Measurements from ENCODE around the gene PACS2. TPM values are rescaled to one million over a fixed set of nuclear protein-coding genes. Genes with fewer than 3 reads are reported as not detected.
"Not testable (repeated sequence)": the region's sequence is repeated elsewhere in the genome, so short reads cannot be mapped to it uniquely, and the experiment has no call there.

PACS2 gene
- polyA plus RNA-seq, 1 donor from 2014 or later: 3.8 TPM

DNA sequence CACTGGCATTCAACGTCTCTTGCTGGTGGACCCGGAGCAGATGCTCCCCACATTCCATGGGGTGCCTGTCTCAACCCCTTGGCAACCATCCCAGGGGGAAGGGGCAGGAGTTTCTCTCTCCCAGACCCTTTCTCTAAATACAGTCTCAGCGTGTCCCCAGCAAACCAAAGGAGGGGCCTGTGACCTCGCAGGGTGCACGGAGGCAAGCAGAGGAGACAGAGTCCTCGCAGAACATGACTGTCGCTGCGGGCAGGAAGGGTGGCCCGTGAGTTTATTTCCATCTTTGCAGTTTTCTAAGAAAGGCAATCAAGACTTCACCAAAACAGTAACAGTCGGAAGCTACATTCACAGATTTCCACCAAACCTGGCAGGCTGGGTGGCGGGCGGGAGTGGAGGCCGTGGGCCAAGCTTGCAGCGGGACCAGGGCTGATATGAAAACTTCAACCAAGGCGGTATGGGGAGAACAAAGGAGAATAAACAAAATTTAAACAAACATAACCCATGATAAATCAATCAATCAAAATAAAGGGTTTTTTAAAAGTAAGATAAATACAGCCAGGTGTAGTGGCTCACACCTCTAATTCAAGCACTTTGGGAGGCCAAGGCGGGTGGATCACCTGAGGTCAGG is 32.3 kb upstream of the PACS2 start:
- Mint-ChIP-seq H3K36me3 (peaks cover 5% of the 10 kb centered on the region), H3K4me1 (peaks cover 9 to 17% (median 12%) of the 10 kb centered on the region in 3 donors), H3K9me3 (no peaks in the 10 kb centered on the region), H3K27me3 (no peaks in the 10 kb centered on the region), H3K27ac (no peak overlapping the region), H3K4me3 (no peak overlapping the region)

DNA sequence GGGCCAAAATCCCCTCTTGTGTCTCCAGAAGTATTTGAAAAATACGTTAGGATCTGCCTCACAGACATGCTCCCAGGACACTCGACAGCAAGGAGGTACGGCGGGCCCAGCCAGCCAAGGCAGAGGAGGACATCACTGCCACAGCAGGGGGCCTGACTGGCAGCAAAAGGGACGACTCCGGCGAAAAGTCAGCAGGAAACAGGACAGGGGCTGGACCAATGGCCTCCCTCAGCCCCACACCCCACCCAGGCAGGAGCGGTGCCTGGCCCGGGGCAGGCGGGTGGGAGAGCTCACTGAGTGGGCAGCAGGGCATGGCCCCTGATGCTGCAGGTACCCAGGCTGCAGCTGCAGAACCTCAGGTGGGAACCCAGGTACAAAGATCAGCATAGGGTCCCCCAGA is 31.5 kb upstream of the PACS2 start:
- Mint-ChIP-seq H3K36me3 (peaks cover 5% of the 10 kb centered on the region), H3K27ac (peak overlapping the region in 1 of 3 donors; percentile 31), H3K27me3 (no peaks in the 10 kb centered on the region), H3K9me3 (no peaks in the 10 kb centered on the region), H3K4me3 (no peak overlapping the region), H3K4me1 (peaks cover 9 to 17% (median 14%) of the 10 kb centered on the region in 3 donors)

DNA sequence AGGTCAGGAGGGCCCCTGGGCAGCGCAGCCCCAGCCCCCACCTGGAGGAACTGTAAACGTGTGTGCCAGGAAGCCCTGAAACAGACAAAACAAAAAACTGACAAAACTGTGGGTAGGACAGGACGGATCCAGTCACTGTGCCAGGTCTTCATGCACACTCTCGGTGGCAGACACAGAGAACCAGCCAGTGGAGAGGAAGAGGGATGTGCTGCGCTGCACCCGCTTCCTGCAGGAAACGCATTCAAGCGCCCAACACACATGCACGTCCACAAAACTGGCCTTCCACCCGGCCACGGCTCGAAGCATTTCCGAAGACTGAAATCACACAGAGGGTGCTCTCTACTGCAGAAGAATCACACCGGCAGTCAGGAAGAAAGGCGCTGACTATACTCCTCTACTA is 30.6 kb upstream of the PACS2 start:
- H3K4me1 Mint-ChIP-seq: peaks cover 9 to 17% (median 14%) of the 10 kb centered on the region in 3 donors
- no peaks in the 10 kb centered on the region for H3K27me3 Mint-ChIP-seq
- no peaks in the 10 kb centered on the region for H3K9me3 Mint-ChIP-seq
- H3K4me3 Mint-ChIP-seq: no peak overlapping the region
- H3K27ac Mint-ChIP-seq: no peak overlapping the region
- H3K36me3 Mint-ChIP-seq: peaks cover 5% of the 10 kb centered on the region

DNA sequence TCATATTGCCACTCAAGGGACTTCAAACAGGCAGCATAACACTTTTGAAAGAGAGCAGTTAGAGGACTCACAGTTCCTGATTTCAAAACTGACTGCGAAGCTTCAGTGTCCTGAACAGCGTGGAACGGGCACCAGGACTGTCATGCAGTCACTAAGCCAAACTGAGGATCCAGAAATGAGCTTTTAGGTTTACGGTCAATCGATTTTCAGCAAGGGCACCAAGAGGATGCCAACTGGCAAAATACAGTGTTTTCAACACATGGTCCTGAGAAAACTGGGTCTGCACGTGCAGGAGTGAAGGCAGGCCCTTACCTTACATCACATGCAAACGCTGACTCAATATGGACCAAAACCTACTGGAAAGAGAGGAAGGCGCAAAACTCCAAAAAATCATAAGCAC is 29.4 kb upstream of the PACS2 start:
- no peaks in the 10 kb centered on the region for H3K27me3 Mint-ChIP-seq
- H3K4me3 Mint-ChIP-seq: no peak overlapping the region
- peaks cover 9 to 15% (median 14%) of the 10 kb centered on the region in 3 donors for H3K4me1 Mint-ChIP-seq
- H3K9me3 Mint-ChIP-seq: no peaks in the 10 kb centered on the region
- H3K27ac Mint-ChIP-seq: peak overlapping the region in 1 of 3 donors; percentile 55
- peaks cover 3% of the 10 kb centered on the region for H3K36me3 Mint-ChIP-seq

DNA sequence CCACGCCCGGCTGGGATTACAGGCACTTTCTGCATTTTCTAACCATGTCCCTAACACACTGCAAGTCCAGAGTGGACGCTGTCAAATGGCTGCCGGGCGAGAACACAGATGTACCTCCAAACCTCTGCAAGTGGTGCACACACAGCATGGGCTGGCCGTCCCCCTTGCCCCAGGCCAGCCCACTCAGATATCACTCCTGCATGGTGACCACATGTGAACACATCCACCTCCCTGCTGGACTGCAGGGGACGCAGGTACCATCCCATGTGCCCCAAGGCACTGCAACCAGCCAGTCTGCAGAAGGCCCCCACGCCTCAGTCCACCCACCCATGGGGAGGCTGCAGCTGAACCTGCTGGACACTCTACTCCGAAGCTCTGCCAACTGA is 27.8 kb upstream of the PACS2 start:
- Mint-ChIP-seq H3K9me3 (no peaks in the 10 kb centered on the region), H3K36me3 (peaks cover 3% of the 10 kb centered on the region), H3K4me1 (peaks cover 7 to 18% (median 18%) of the 10 kb centered on the region in 3 donors), H3K4me3 (no peak overlapping the region), H3K27ac (no peak overlapping the region), H3K27me3 (no peaks in the 10 kb centered on the region)

DNA sequence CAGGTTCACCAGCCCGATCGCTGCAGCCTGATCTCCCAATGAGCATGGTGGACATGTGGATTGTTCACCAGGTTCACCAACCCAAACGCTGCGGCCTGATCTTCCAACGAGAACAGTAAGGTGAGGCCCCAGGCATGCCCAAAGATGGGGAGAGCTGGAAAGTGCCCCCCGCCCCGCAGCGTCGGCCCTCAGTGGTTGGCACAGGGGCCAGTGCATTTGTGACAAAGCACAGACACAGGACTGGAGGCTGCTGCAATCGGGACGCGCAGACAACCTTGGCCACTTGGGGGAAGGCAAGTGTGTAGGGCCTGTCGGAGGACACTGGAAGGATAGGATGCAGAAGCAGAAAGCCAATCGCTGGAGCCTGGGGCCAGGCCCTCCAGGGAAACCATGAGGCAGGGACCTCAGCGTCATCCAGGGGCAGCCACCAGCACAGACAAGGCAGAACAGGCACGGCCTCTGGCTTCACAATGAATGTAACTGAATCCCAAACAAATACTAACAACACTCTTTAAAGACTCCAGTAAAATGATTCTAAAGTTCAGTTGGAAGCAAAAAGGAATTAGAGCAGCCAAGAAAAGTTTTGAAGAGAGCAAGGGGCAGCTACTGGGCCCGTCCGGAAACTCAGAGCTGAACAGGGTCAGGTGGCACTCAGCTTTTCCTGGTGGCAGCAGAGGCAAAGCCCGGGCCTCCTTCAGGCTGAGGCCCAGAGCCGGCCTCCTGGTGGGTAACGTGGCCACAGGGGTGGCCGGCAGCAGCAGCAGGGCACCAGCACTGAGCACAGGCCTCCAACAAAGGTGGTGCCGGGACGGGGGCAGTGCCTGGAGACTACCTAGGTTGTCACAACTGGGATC is 27.1 kb upstream of the PACS2 start:
- H3K27me3 Mint-ChIP-seq: no peaks in the 10 kb centered on the region
- no peak overlapping the region for H3K27ac Mint-ChIP-seq
- peaks cover 0 to 15% (median 12%) of the 10 kb centered on the region in 3 donors for H3K4me1 Mint-ChIP-seq
- no peak overlapping the region for H3K4me3 Mint-ChIP-seq
- no peaks in the 10 kb centered on the region for H3K9me3 Mint-ChIP-seq
- H3K36me3 Mint-ChIP-seq: peaks cover 1% of the 10 kb centered on the region

DNA sequence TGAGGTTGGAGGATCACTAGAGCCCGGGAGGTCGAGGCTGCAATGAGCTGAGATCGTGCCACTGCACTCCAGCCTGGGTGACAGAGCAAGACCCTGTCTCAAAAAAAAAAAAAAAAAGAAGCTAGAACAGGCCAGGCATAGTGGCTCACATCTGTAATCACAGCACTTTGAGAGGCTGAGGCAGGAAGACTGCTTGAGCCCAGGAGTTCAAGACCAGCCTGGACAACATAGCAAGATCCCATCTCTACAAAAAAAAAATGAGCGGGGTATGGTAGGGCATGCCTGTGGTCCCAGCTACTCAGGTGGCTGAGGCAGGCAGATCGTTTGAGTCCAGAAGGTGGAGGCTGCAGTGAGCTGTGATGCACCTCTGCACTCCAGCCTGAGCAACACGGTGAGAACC is 25.6 kb upstream of the PACS2 start:
- H3K4me3 Mint-ChIP-seq, H3K27me3 Mint-ChIP-seq, H3K36me3 Mint-ChIP-seq, H3K27ac Mint-ChIP-seq, H3K9me3 Mint-ChIP-seq: not testable (repeated sequence)
- H3K4me1 Mint-ChIP-seq: peaks cover 0 to 17% (median 7%) of the 10 kb centered on the region in 3 donors

DNA sequence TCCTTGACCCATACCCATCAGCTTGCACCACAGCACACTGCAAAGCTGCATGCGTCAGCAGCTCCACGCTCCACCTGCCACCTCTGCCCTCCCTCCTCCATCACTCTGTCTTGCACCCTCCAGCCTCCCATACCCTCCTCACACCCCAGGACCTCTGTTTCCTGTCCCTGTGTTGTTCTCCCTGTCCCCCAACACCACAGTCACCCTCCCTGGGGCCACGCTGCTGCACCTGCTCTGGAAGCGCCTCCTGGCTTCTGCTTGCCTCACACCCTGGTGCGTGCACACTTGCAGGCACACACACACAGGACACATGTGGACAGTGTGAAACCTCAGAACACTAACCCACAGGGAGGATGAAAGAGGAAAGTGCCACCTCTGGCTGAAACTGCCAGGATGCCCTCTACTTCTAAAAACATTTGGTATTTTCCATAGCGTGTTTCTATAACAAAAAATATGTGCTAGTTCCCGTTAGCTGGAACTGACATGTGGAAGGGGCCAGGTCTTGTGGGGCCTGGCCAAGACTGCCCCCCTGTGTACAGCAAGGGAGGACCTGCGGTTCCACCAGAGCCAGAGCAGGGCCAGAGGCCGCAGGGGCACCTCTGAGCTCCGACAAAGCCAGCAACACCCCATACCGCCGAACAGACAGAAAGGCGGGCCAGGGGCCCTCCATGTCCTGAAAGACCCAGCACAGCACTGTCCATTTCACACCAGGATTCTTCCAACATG is 23.8 kb upstream of the PACS2 start:
- Mint-ChIP-seq H3K9me3 (no peaks in the 10 kb centered on the region), H3K36me3 (peaks cover 1% of the 10 kb centered on the region), H3K4me3 (peak overlapping the region in 2 of 4 donors; percentile 47 to 65), H3K4me1 (peaks cover 5 to 20% (median 11%) of the 10 kb centered on the region in 3 donors), H3K27me3 (no peaks in the 10 kb centered on the region), H3K27ac (peak overlapping the region in 1 of 3 donors; percentile 86)

DNA sequence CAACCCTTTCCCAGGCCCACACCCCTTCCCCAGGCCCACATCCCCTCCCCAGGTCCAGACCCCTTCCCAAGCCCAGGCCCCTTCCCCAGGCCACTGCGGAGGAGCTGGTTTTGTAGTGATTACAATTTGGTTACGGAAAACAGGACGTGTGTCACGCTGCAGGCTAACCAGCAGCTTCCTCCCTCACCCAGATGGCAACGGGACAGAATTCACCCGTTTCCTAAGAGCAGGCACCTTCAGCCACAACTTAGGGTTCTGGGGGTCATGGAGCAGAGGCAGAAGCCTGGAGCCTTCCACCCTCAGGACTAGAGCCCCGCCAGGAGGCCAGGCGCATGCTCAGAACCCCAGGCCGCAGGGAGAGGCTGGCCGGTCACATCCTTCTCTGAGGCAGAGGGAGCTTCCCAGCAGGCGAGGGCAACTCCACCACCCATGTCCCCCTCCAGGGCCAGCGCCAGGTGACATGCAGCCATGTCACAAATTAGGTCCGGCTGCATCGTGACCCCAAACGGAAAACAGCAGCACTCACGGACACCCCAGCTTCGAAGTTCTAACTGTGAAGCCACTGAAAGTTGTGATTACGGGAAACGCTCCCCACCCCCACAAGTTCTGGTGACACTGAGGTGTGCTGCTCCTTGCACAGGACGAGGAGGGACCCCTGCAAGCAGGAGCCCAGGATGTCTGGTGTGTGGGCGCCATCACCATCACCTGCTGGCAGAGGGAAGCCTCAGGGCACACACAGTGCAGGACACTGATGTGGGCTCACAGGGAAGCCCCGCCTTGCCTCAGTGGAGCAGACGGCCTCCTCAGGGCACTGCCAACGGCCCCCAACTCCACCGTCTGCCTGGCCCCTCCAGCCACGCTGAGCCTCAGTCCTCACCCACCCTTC is 21.5 kb upstream of the PACS2 start:
- Mint-ChIP-seq H3K27ac (peak overlapping the region in 1 of 3 donors; percentile 20), H3K4me1 (peaks cover 5 to 19% (median 11%) of the 10 kb centered on the region in 3 donors), H3K36me3 (peaks cover 1% of the 10 kb centered on the region), H3K9me3 (no peaks in the 10 kb centered on the region), H3K27me3 (no peaks in the 10 kb centered on the region), H3K4me3 (peak overlapping the region in 2 of 4 donors; percentile 47 to 72)

DNA sequence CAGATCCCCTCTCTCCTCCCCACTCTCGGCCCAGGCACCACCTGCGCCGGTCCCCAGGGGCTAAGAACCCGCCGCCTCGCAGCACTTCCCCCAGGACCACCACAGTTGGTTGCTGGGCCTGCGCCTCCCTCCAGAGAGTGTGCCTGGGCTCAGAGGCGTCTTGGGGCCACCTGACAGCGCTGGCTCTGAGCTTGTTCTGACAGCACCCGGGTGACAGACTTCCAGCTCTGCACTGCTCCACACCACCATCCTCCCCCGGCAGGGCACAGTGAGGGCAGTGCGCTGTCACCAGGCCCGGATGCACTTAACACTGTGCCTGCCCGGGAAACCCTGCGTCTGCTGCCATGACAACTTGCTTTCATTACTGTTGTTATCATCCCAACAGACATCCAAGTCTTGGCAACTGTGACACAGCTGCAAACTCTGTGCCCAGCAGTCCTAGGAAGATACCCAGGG is 20.4 kb upstream of the PACS2 start:
- Mint-ChIP-seq H3K36me3 (peaks cover 1% of the 10 kb centered on the region), H3K27me3 (no peaks in the 10 kb centered on the region), H3K27ac (peak overlapping the region; percentile 20 to 94 (median 23)), H3K9me3 (no peaks in the 10 kb centered on the region), H3K4me3 (peak overlapping the region in 3 of 4 donors; percentile 27 to 49 (median 31)), H3K4me1 (peaks cover 5 to 19% (median 11%) of the 10 kb centered on the region in 3 donors)

DNA sequence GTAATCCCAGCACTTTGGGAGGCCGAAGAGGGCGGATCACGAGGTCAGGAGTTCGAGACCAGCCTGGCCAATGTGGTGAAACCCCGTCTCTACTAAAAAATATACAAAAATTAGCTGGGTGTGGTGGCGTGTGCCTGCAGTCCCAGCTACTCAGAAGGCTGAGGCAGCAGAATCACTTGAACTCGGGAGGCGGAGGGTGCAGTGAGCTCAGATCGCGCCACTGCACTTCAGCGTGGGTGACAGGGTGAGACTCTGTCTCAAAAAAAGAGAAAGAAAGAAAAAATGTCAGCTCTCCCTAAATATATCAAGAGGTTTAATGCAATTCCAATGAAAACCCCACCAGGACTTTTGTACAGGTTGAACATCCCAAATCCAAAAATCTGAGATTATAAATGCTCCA is 17.2 kb upstream of the PACS2 start:
- H3K9me3 Mint-ChIP-seq, H3K27me3 Mint-ChIP-seq, H3K36me3 Mint-ChIP-seq, H3K27ac Mint-ChIP-seq: not testable (repeated sequence)
- peaks cover 9 to 19% (median 14%) of the 10 kb centered on the region in 3 donors for H3K4me1 Mint-ChIP-seq
- peak overlapping the region in 2 of 4 donors; percentile 26 to 52 for H3K4me3 Mint-ChIP-seq

DNA sequence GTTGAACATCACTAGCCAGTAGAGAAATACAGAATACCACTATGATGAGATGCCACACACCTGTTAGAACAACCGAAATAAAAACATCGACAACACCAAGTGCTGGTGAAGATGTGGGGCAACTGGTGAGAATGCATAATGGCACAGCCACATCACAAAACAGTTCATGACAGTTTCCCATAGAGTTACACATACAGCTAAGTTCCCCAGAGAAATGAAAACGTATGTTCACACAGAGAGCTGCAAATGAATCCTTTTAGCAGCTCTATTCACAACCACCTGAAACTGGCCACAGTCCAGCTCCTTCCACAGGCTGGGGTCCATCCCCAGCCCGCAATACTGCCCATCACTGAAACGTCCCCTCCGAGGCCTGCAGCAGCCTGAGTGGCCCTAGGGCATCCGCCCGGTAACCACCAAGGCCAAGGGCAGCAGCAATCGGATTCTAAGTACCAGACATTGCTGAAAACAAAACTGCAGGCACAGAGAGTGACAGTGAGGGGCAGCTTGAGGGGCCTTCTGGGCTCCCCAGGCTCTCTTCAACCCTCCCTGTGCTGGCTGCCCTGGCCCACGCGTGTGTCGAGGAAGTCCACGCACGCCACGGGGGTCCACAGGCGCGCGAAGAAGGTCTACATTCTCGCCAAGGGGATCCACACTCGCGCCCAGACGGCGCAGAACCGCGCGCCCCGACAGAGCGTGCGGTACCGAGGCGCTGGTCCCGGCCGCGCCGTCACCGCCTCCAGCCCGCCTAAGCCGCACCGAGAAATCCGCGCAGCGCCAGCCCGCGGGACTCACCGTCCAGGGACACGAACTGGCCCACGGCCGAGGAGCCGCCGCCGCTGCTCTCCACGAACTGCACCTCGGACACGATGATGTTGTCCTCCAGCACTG is 14.7 kb upstream of the PACS2 start:
- Mint-ChIP-seq H3K27me3 (no peaks in the 10 kb centered on the region), H3K4me3 (peak overlapping the region; percentile 77 to 90 (median 84)), H3K27ac (peak overlapping the region; percentile 3 to 63 (median 19))

DNA sequence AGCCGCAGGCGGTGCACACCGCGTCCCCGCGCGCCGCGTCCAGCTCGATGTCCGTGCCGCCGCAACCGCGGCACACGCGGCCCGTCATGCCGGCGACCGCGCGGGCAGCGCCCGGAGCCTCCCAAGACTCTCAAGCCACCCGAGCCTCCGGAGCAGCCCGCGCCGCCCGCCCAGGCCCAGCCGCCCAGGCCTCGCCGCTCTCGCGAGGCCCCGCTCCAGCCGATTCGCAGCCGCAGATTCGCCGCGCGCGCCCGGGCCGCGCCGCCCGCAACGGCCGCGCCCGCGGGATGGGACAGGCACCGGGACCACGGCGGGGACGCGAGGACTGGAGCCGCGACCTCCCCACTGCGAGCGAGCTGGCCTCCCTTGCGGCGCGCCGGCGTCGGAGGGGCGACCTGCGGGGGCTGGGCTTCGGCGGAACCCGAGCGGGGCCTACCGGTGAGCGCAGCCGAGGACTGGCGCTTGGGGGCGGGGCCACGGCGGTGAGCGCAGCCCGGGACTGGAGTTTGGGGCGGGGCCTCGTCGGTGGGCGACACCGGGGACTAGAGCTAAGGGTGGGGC is 13.9 kb upstream of the PACS2 start, which contains the start of gene BRF1:
BRF1 (minus strand) TSS at position 460 of the 561 bp plus-strand sequence; CDS start at position 88, 372 bp downstream.
- Mint-ChIP-seq H3K27me3 (no peaks in the 10 kb centered on the region), H3K9me3 (no peaks in the 10 kb centered on the region), H3K4me1 (peaks cover 9 to 14% (median 11%) of the 10 kb centered on the region in 3 donors), H3K4me3 (peak within 1 kb of the TSS; percentile 83 to 97 (median 92)), H3K36me3 (no peaks in the 10 kb centered on the region), H3K27ac (peak within 1 kb of the TSS; percentile 87 to 95 (median 93))

More for the DNA sequence above, 14.7 kb upstream of the PACS2 start:
- H3K36me3 Mint-ChIP-seq: no peaks in the 10 kb centered on the region
- H3K9me3 Mint-ChIP-seq: no peaks in the 10 kb centered on the region
- H3K4me1 Mint-ChIP-seq: peaks cover 9 to 11% (median 10%) of the 10 kb centered on the region in 3 donors

Data from IgD-negative memory B cell (primary cell).